ENCODE data around the gene EFEMP1. TPM values are rescaled to one million over a fixed set of nuclear protein-coding genes. Genes with fewer than 3 reads are reported as not detected.

The EFEMP1 gene
- total RNA-seq (2021) (0.15 TPM in 1 of 2 replicates, not detected in the other), Bru-seq, nascent RNA (percentile 8 among the genes with signal in this experiment), BruChase-seq, experiment 1, labeled RNA remaining after a 2-hour chase (percentile 3 among the genes with signal in this experiment), BruChase-seq, experiment 2, labeled RNA remaining after a 6-hour chase (percentile 4 among the genes with signal in this experiment)
- long read RNA-seq, result 0 reads

- POLR2A ChIA-PET (ENCODE audit: low non-redundant PET), result no interaction called here
- Histone ChIP-seq H3K36me3 (ENCODE audit: insufficient read depth, low read length, poor library complexity, severe bottlenecking) (no peaks in the 10 kb centered on the region), H3K4me3 (ENCODE audit: low read depth, low read length, poor library complexity, severe bottlenecking) (peak within 1 kb of the TSS; percentile 41), H3K9me3 (ENCODE audit: low read depth, low read length, poor library complexity, severe bottlenecking) (no peaks in the 10 kb centered on the region), H3K27ac (ENCODE audit: low read depth, low read length, poor library complexity, severe bottlenecking) (no peak within 1 kb of the TSS), H3K27me3 (replicated peaks; ENCODE audit: insufficient read depth, low read depth, low read length, poor library complexity) (peaks cover 89% of the 10 kb centered on the region), H3K4me1 (ENCODE audit: insufficient read depth, low read length, poor library complexity, severe bottlenecking) (peaks cover 5% of the 10 kb centered on the region)
- intact Hi-C loops (cut with micrococcal nuclease; ENCODE audit: unreplicated experiment), result no loop called here
- no TSS peak for BruUV-seq (replicated peaks)
- TF ChIP-seq CTCF (conservative IDR thresholded peaks at IDR 0.05; ENCODE audit: low read depth, low read length) (no peak), EZH2 (IDR thresholded peaks at IDR 0.05; ENCODE audit: borderline replicate concordance, low read depth, low read length, poor library complexity, severe bottlenecking) (peak; percentile 61)
- CTCF ChIA-PET, result no interaction called here
- DNase-seq (ENCODE audit: low spot score), result no peak
These were observed at the start of gene EFEMP1 for GRCh38 chr2:55923091-55923981. TSS of gene EFEMP1 (minus strand) at chr2:55923782. CDS start at chr2:55922440, 1,342 bp downstream.

- Histone ChIP-seq H3K36me3 (ENCODE audit: insufficient read depth, low read length, poor library complexity, severe bottlenecking) (no peaks in the 10 kb centered on the region), H3K4me3 (ENCODE audit: low read depth, low read length, poor library complexity, severe bottlenecking) (no peak overlapping the region), H3K27ac (ENCODE audit: low read depth, low read length, poor library complexity, severe bottlenecking) (no peak overlapping the region), H3K4me1 (ENCODE audit: insufficient read depth, low read length, poor library complexity, severe bottlenecking) (no peaks in the 10 kb centered on the region), H3K27me3 (replicated peaks; ENCODE audit: insufficient read depth, low read depth, low read length, poor library complexity) (peaks cover 24% of the 10 kb centered on the region), H3K9me3 (ENCODE audit: low read depth, low read length, poor library complexity, severe bottlenecking) (no peaks in the 10 kb centered on the region)
- CTCF ChIA-PET, result no interaction called here
- TF ChIP-seq EZH2 (IDR thresholded peaks at IDR 0.05; ENCODE audit: borderline replicate concordance, low read depth, low read length, poor library complexity, severe bottlenecking), result no peak
- no peak for TF ChIP-seq CTCF (conservative IDR thresholded peaks at IDR 0.05; ENCODE audit: low read depth, low read length)
- no TSS peak for BruUV-seq (replicated peaks)
- DNase-seq (ENCODE audit: low spot score), result no peak
- POLR2A ChIA-PET (ENCODE audit: low non-redundant PET), result no interaction called here
- intact Hi-C loops (cut with micrococcal nuclease; ENCODE audit: unreplicated experiment), result no loop called here
These were observed 46.9 kb upstream of the EFEMP1 start for GRCh38 chr2:55970500-55970899.

GRCh38 chr2:55968941-55969340 lies 45.4 kb upstream of the EFEMP1 start:
- H3K27ac ChIP-seq (ENCODE audit: low read depth, low read length, poor library complexity, severe bottlenecking), result no peak overlapping the region
- no peak overlapping the region for H3K4me3 ChIP-seq (ENCODE audit: low read depth, low read length, poor library complexity, severe bottlenecking)
- no peaks in the 10 kb centered on the region for H3K4me1 ChIP-seq (ENCODE audit: insufficient read depth, low read length, poor library complexity, severe bottlenecking)
- CTCF ChIA-PET, result no interaction called here
- TF ChIP-seq CTCF (conservative IDR thresholded peaks at IDR 0.05; ENCODE audit: low read depth, low read length) (no peak), EZH2 (IDR thresholded peaks at IDR 0.05; ENCODE audit: borderline replicate concordance, low read depth, low read length, poor library complexity, severe bottlenecking) (no peak)
- H3K9me3 ChIP-seq (ENCODE audit: low read depth, low read length, poor library complexity, severe bottlenecking), result no peaks in the 10 kb centered on the region
- no peaks in the 10 kb centered on the region for H3K36me3 ChIP-seq (ENCODE audit: insufficient read depth, low read length, poor library complexity, severe bottlenecking)
- intact Hi-C loops (cut with micrococcal nuclease; ENCODE audit: unreplicated experiment), result no loop called here
- H3K27me3 ChIP-seq (replicated peaks; ENCODE audit: insufficient read depth, low read depth, low read length, poor library complexity), result peaks cover 24% of the 10 kb centered on the region
- BruUV-seq (replicated peaks), result no TSS peak
- DNase-seq (ENCODE audit: low spot score), result no peak
- POLR2A ChIA-PET (ENCODE audit: low non-redundant PET), result interaction anchor here (0.6 kb wide), 1 partner anchor 153 kb away, joined by 3 read pairs; no protein-coding TSS in a partner anchor

All from A673 (cell line).